HUES48 (cell line): ENCODE data around the gene GPR27.

Experiments
- H3K27ac ChIP-seq: one replicate; pipeline ENCODE4 v1.7.0; 2013; ENCODE audit warnings: low read depth, low read length, inconsistent platforms
- H3K27me3 ChIP-seq: 2 replicates; pipeline ENCODE4 v1.6.1; 2013; ENCODE audit warnings: mild to moderate bottlenecking, low read length; ENCODE audit not compliant: control insufficient read depth, insufficient read depth
- H3K36me3 ChIP-seq: 2 replicates; pipeline ENCODE4 v1.6.1; 2013; ENCODE audit warnings: low read length; ENCODE audit not compliant: control insufficient read depth, insufficient read depth
- H3K4me1 ChIP-seq: 2 replicates; pipeline ENCODE4 v1.6.1; 2013; ENCODE audit warnings: mild to moderate bottlenecking, low read length; ENCODE audit not compliant: control insufficient read depth, insufficient read depth
- H3K4me3 ChIP-seq: 2 replicates; pipeline ENCODE4 v1.5.1; 2013; ENCODE audit warnings: mild to moderate bottlenecking, low read depth, low read length
- H3K9ac ChIP-seq: 2 replicates; pipeline ENCODE4 v1.6.1; 2013; ENCODE audit warnings: mild to moderate bottlenecking, low read depth, low read length, moderate library complexity
- H3K9me3 ChIP-seq: 2 replicates; pipeline ENCODE4 v1.6.1; 2013; ENCODE audit warnings: low read length; ENCODE audit not compliant: control insufficient read depth, insufficient read depth

The GPR27 gene

GRCh38 chr3:71733319-71733718, 20.3 kb upstream of the GPR27 start:
- no peaks in the 10 kb centered on the region for H3K27me3 ChIP-seq
- H3K36me3 ChIP-seq, result no peaks in the 10 kb centered on the region
- no peak overlapping the region for H3K9ac ChIP-seq
- peaks cover 19% of the 10 kb centered on the region for H3K4me1 ChIP-seq
- H3K4me3 ChIP-seq, result no peak overlapping the region
- no peaks in the 10 kb centered on the region for H3K9me3 ChIP-seq
- no peak overlapping the region for H3K27ac ChIP-seq

- Histone ChIP-seq H3K4me3 (no peak overlapping the region), H3K4me1 (peaks cover 14% of the 10 kb centered on the region), H3K36me3 (no peaks in the 10 kb centered on the region), H3K27ac (no peak overlapping the region), H3K9ac (no peak overlapping the region), H3K27me3 (no peaks in the 10 kb centered on the region), H3K9me3 (no peaks in the 10 kb centered on the region)
These were observed 18.8 kb upstream of the GPR27 start for GRCh38 chr3:71734881-71735280.

GRCh38 chr3:71742621-71743020, 11.0 kb upstream of the GPR27 start:
- no peak overlapping the region for H3K27ac ChIP-seq
- no peaks in the 10 kb centered on the region for H3K36me3 ChIP-seq
- H3K4me1 ChIP-seq, result no peaks in the 10 kb centered on the region
- H3K9ac ChIP-seq, result no peak overlapping the region
- H3K9me3 ChIP-seq, result peaks cover 4% of the 10 kb centered on the region; the same call in 1 of the 2 replicates
- H3K27me3 ChIP-seq, result no peaks in the 10 kb centered on the region
- H3K4me3 ChIP-seq, result no peak overlapping the region

- Histone ChIP-seq H3K27me3 (no peaks in the 10 kb centered on the region), H3K27ac (no peak overlapping the region), H3K9ac (no peak overlapping the region), H3K36me3 (no peaks in the 10 kb centered on the region), H3K4me1 (no peaks in the 10 kb centered on the region), H3K4me3 (no peak overlapping the region), H3K9me3 (peaks cover 4% of the 10 kb centered on the region; the same call in 1 of the 2 replicates)
These were observed 8.9 kb upstream of the GPR27 start for GRCh38 chr3:71744738-71745137.

GRCh38 chr3:71751602-71752001, 2.1 kb upstream of the GPR27 start:
- no peak overlapping the region for H3K9ac ChIP-seq
- no peak overlapping the region for H3K4me3 ChIP-seq
- H3K27ac ChIP-seq, result no peak overlapping the region
- H3K36me3 ChIP-seq, result no peaks in the 10 kb centered on the region
- peaks cover 26% of the 10 kb centered on the region for H3K4me1 ChIP-seq
- peaks cover 42% of the 10 kb centered on the region for H3K27me3 ChIP-seq
- H3K9me3 ChIP-seq, result no peaks in the 10 kb centered on the region

GRCh38 chr3:71752831-71753700, 589 bp upstream of the GPR27 start:
- Histone ChIP-seq H3K27me3 (peaks cover 42% of the 10 kb centered on the region), H3K9me3 (no peaks in the 10 kb centered on the region), H3K9ac (no peak overlapping the region), H3K4me1 (peaks cover 26% of the 10 kb centered on the region), H3K4me3 (peak overlapping the region; percentile 80), H3K36me3 (no peaks in the 10 kb centered on the region), H3K27ac (no peak overlapping the region)

GRCh38 chr3:71754610-71755253, 1.1 kb downstream of the GPR27 start:
- Histone ChIP-seq H3K4me1 (peaks cover 26% of the 10 kb centered on the region), H3K9ac (peak overlapping the region; percentile 67; the same call in 1 of the 2 replicates), H3K4me3 (peak overlapping the region; percentile 80), H3K27me3 (peaks cover 42% of the 10 kb centered on the region), H3K27ac (no peak overlapping the region), H3K9me3 (no peaks in the 10 kb centered on the region), H3K36me3 (no peaks in the 10 kb centered on the region)

- H3K4me1 ChIP-seq, result peaks cover 20% of the 10 kb centered on the region
- H3K4me3 ChIP-seq, result no peak overlapping the region
- no peaks in the 10 kb centered on the region for H3K9me3 ChIP-seq
- H3K9ac ChIP-seq, result no peak overlapping the region
- H3K27me3 ChIP-seq, result peaks cover 25% of the 10 kb centered on the region
- no peaks in the 10 kb centered on the region for H3K36me3 ChIP-seq
- no peak overlapping the region for H3K27ac ChIP-seq
These were observed 4.4 kb downstream of the GPR27 start for GRCh38 chr3:71758091-71758490.

GRCh38 chr3:71759401-71759800, 5.7 kb downstream of the GPR27 start:
- Histone ChIP-seq H3K4me3 (no peak overlapping the region), H3K9ac (no peak overlapping the region), H3K4me1 (peaks cover 18% of the 10 kb centered on the region), H3K27ac (no peak overlapping the region), H3K36me3 (no peaks in the 10 kb centered on the region), H3K27me3 (peaks cover 21% of the 10 kb centered on the region), H3K9me3 (no peaks in the 10 kb centered on the region)

GRCh38 chr3:71760140-71760539, 6.5 kb downstream of the GPR27 start:
- H3K36me3 ChIP-seq, result no peaks in the 10 kb centered on the region
- H3K4me3 ChIP-seq, result no peak overlapping the region
- no peaks in the 10 kb centered on the region for H3K9me3 ChIP-seq
- no peak overlapping the region for H3K27ac ChIP-seq
- H3K9ac ChIP-seq, result no peak overlapping the region
- peaks cover 12% of the 10 kb centered on the region for H3K4me1 ChIP-seq
- H3K27me3 ChIP-seq, result peaks cover 13% of the 10 kb centered on the region

- Histone ChIP-seq H3K4me1 (peaks cover 1% of the 10 kb centered on the region; the same call in 1 of the 2 replicates), H3K9me3 (no peaks in the 10 kb centered on the region), H3K27ac (no peak overlapping the region), H3K9ac (no peak overlapping the region), H3K36me3 (no peaks in the 10 kb centered on the region), H3K27me3 (peaks cover 2% of the 10 kb centered on the region; the same call in 1 of the 2 replicates), H3K4me3 (no peak overlapping the region)
These were observed 9.8 kb downstream of the GPR27 start for GRCh38 chr3:71763426-71763825.
